Cardiac muscle cell (in vitro differentiated cells and primary cell): ENCODE measurements around the gene DNAJC12. TPM values are rescaled to one million over a fixed set of nuclear protein-coding genes. Genes with fewer than 3 reads are reported as not detected.
"Not testable (repeated sequence)": the region's sequence is repeated elsewhere in the genome, so short reads cannot be mapped to it uniquely, and the experiment has no call there.

Source experiments
- DNase-seq, 2 donors: peaks; one replicate each; pipeline versions ENCODE4 v3.0.0 to v3.0.0-alpha.2; 2010 to 2017; ENCODE audit warnings: low read depth in 1 of 2, low spot score in 1 of 2
- H3K27ac ChIP-seq: fragments of 200-600 bp; sonication (generic); 2 replicates; pipeline ENCODE4 v1.5.1; 2016
- H3K27me3 ChIP-seq: fragments of 200-600 bp; sonication (generic); 2 replicates; pipeline ENCODE4 v1.6.0; 2016; ENCODE audit warnings: control low read depth
- H3K36me3 ChIP-seq: fragments of 200-600 bp; sonication (generic); 2 replicates; pipeline ENCODE4 v1.5.1; 2016; ENCODE audit warnings: control low read depth
- H3K4me1 ChIP-seq: fragments of 200-600 bp; sonication (generic); 2 replicates; pipeline ENCODE4 v1.8.1; 2017; ENCODE audit warnings: low read depth, mild to moderate bottlenecking, mixed run types
- H3K4me3 ChIP-seq: fragments of 200-600 bp; sonication (generic); 2 replicates; pipeline ENCODE4 v1.5.1; 2016; ENCODE audit warnings: mild to moderate bottlenecking
- H3K9me3 ChIP-seq: fragments of 200-600 bp; sonication (generic); 2 replicates; pipeline ENCODE4 v1.5.1; 2017; ENCODE audit warnings: low read depth, mild to moderate bottlenecking, control low read depth
- CTCF ChIP-seq: IDR thresholded peaks from 2 replicates; pipeline ENCODE4 v1.5.1; 2012; ENCODE audit warnings: low read depth, mild to moderate bottlenecking, low read length
- polyA plus RNA-seq: library from polyadenylated mRNA; unstranded; fragments of >200 nt; fragmentation: Nextera tagmentation; extraction: Ambion mirVana; gene quantifications from 2 replicates; pipeline ENCODE4 v1.2.1, GENCODE V29; 2016
- total RNA-seq: library from RNA; depleted of rRNA; stranded (reverse); fragments of >200 nt; gene quantifications from 2 replicates; pipeline ENCODE4 v1.2.3, GENCODE V29; 2016

DNAJC12 gene
- total and polyA plus RNA-seq, 2 experiments from 2014 or later = 5.0 to 6.0 TPM

DNA sequence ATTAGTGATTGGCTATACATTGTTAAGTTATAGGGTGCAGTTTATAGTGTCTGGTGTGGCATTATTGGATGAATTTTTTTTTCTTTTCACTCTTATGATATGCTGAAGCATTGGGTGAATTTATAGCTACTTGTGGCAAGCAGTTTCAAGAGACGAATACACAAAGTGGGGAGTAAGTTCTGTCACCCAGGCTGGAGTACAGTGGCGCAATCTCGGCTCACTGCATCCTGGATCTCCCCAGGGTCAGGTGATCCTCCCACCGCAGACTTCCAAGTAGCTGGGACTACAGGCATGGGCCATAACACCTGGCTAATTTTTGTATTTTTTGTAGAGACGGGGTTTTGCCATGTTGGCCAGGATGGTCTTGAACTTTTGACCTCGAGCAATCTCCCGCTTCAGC, 40.1 kb upstream of the DNAJC12 start:
- no peaks in the 10 kb centered on the region for H3K4me1 ChIP-seq
- no peak for DNase-seq
- no peak overlapping the region for H3K4me3 ChIP-seq
- no peak overlapping the region for H3K27ac ChIP-seq
- no peaks in the 10 kb centered on the region for H3K27me3 ChIP-seq
- TF ChIP-seq CTCF = no peak
- no peaks in the 10 kb centered on the region for H3K9me3 ChIP-seq
- no peaks in the 10 kb centered on the region for H3K36me3 ChIP-seq

DNA sequence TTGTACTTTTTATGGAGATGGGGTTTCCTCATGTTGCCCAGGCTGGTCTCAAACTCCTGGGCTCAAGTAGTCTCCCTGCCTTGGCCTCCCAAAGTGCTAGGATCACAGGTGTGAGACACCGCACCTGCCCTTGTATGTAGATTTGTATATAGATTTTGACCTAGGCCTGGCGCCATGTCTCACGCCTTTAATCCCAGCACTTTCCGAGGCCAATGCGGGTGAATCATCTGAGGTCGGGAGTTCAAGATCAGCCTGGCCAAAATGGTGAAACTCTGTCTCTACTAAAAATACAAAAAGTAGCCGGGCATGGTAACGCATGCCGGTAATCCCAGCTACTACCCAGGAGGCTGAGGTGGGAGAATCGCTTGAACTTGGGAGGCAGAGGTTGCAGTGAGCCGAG, 39.4 kb upstream of the DNAJC12 start:
- not testable (repeated sequence) for H3K4me1 ChIP-seq, H3K27ac ChIP-seq, H3K9me3 ChIP-seq, H3K4me3 ChIP-seq, H3K27me3 ChIP-seq, DNase-seq, H3K36me3 ChIP-seq

DNA sequence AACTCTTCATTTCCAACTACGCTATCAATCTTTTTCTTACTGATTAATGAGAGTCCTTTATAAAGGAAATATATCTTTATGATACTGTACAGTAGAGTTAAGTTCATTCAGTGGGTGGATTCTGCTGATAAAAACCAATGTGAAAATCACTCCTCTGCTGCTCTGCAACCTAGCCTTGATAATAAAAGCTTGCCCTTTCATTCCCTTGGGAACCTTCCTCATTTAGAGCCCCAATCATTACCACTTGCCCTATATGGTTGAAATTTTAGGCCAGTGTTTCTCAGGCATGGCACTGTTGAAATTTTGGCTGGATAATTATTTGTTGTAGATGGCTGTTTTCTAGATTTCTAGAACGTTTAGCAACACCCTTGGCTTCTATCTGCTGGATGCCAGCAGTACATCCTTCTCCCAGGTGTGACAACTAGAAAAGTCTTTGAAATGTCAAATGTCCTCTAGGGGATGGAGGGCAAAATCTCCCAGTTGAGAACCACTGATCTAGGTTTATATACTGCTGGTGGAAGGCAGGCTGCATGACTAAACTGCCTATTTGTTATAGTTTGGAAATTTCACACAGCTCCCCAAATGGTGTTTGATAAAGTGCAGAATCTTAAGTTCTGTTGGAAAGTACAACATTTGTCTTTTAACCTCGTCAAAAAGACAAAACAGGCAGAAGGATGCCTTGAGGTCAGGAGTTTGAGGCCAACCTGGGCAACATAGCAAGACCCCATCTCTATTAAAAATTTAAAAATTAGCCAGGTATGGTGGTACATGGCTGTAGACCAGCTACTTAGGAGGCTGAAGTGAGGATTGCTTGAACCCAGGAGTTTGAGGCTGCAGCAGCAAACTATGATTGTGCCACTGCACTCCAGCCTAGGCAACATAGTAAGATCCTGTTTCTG, 37.6 kb upstream of the DNAJC12 start:
- Histone ChIP-seq H3K4me3 (no peak overlapping the region), H3K27ac (no peak overlapping the region), H3K27me3 (no peaks in the 10 kb centered on the region), H3K4me1 (no peaks in the 10 kb centered on the region), H3K9me3 (no peaks in the 10 kb centered on the region), H3K36me3 (no peaks in the 10 kb centered on the region)
- no peak for TF ChIP-seq CTCF
- DNase-seq = no peak

GRCh38 chr10:67869996-67870395, 32.0 kb upstream of the DNAJC12 start:
- Histone ChIP-seq H3K27me3 (no peaks in the 10 kb centered on the region), H3K4me1 (no peaks in the 10 kb centered on the region), H3K27ac (no peak overlapping the region), H3K9me3 (no peaks in the 10 kb centered on the region), H3K36me3 (no peaks in the 10 kb centered on the region), H3K4me3 (no peak overlapping the region)
- TF ChIP-seq CTCF = no peak
- no peak for DNase-seq

- Histone ChIP-seq H3K27me3 (no peaks in the 10 kb centered on the region), H3K4me1 (no peaks in the 10 kb centered on the region), H3K36me3 (no peaks in the 10 kb centered on the region), H3K27ac (no peak overlapping the region), H3K4me3 (no peak overlapping the region), H3K9me3 (no peaks in the 10 kb centered on the region)
- no peak for DNase-seq
- no peak for TF ChIP-seq CTCF
Observed at GRCh38 chr10:67868132-67868531, 30.1 kb upstream of the DNAJC12 start.

GRCh38 chr10:67864607-67865371, 26.8 kb upstream of the DNAJC12 start:
- H3K36me3 ChIP-seq = no peaks in the 10 kb centered on the region
- H3K27ac ChIP-seq = no peak overlapping the region
- H3K4me1 ChIP-seq = no peaks in the 10 kb centered on the region
- H3K9me3 ChIP-seq = no peaks in the 10 kb centered on the region
- no peaks in the 10 kb centered on the region for H3K27me3 ChIP-seq
- no peak overlapping the region for H3K4me3 ChIP-seq
- no peak for TF ChIP-seq CTCF
- no peak for DNase-seq
